Transverse colon (tissue), 3 donors: Measurements from ENCODE around the gene ZSCAN26.

Source experiments
- CTCF ChIP-seq, 5 experiments: fragments of 200-600 bp in 3 of 5; fragments of 450-650 bp in 2 of 5; sonication (generic) in 3 of 5; IDR thresholded peaks; 1 replicate in 2 of 5; 2 replicates in 3 of 5; pipeline ENCODE4 v1.5.1; 2016 to 2017; ENCODE audit warnings: antibody characterized with exemption in 5 of 5, inconsistent platforms in 3 of 5, mild to moderate bottlenecking in 2 of 5, moderate library complexity in 1 of 5
- POLR2A ChIP-seq: fragments of 450-650 bp; IDR thresholded peaks from one replicate; pipeline ENCODE4 v1.6.1; 2016; ENCODE audit warnings: antibody characterized with exemption, mild to moderate bottlenecking, moderate library complexity

- TF ChIP-seq POLR2A: no peak
- TF ChIP-seq CTCF (IDR thresholded peaks at IDR 0.05): no peak
Measured at GRCh38 chr6:28326371-28326948, 59.5 kb downstream of the ZSCAN26 start.
